GM12878 (cell line): ENCODE data around the gene SLC44A4. TPM values are rescaled to one million over a fixed set of nuclear protein-coding genes. Genes with fewer than 3 reads are reported as not detected.

Source experiments
- ATAC-seq: fragments of 200-7000 bp; cut with Tn5 transposase; 3 replicates; pipeline ENCODE4 v1.9.1; 2020; ENCODE audit warnings: mild to moderate bottlenecking, moderate library complexity
- BruUV-seq: library from RNA; stranded (reverse); fragments of 400-500 nt; replicated peaks from 2 replicates; lab custom pipeline; 2021; lab: Mats Ljungman, UMichigan
- CTCF ChIA-PET: fragments of 300-600 bp; sonication (Branson Sonifier 250); formaldehyde crosslinking; extraction: SDS; loops from one replicate; lab custom pipeline; 2021; ENCODE audit warnings: inconsistent platforms; lab: Yijun Ruan, JAX
- POLR2A ChIA-PET: fragments of 350-600 bp; formaldehyde crosslinking; extraction: SDS; loops from one replicate; lab custom pipeline; 2021; ENCODE audit warnings: inconsistent platforms; lab: Charles Lee
- RAD21 ChIA-PET: fragments of 300-600 bp; sonication (Branson Sonifier 250); formaldehyde crosslinking; loops from one replicate; lab custom pipeline; 2023; ENCODE audit warnings: antibody characterized with exemption; ENCODE audit not compliant: unreplicated experiment; lab: Charles Lee
- SMC1A ChIA-PET: fragments of 300-600 bp; sonication (Branson Sonifier 250); formaldehyde crosslinking; loops from one replicate; lab custom pipeline; 2023; ENCODE audit not compliant: unreplicated experiment, uncharacterized antibody; lab: Charles Lee
- DNase-seq: peaks from one replicate; pipeline ENCODE4 v3.0.0-alpha.2; 2011; ENCODE audit warnings: low read depth, low spot score
- FAIRE-seq: peaks from 3 replicates; lab custom pipeline; 2011; peaks lifted over from hg19 to GRCh38; lab: Jason Lieb, UNC
- H2AFZ ChIP-seq: 2 replicates; pipeline ENCODE4 v1.6.0; 2011; ENCODE audit warnings: low read depth, low read length, control low read depth; ENCODE audit not compliant: control insufficient read depth
- H3K27ac ChIP-seq: 2 replicates; pipeline ENCODE4 v1.5.1; 2011; ENCODE audit warnings: control low read depth; ENCODE audit not compliant: control insufficient read depth, insufficient read depth
- H3K27me3 ChIP-seq, 2 experiments: replicated peaks in 1 of 2; 2 replicates each; pipeline versions ENCODE4 v1.6.0 to v1.6.1; 2011; ENCODE audit warnings: low read length in 1 of 2; ENCODE audit not compliant: control insufficient read depth in 2 of 2, insufficient read depth in 2 of 2
- H3K36me3 ChIP-seq, 2 experiments: 2 replicates each; pipeline ENCODE4 v1.5.1; 2011; ENCODE audit warnings: low read length in 1 of 2; ENCODE audit not compliant: control insufficient read depth in 2 of 2, insufficient read depth in 2 of 2
- H3K4me1 ChIP-seq: 2 replicates; pipeline ENCODE4 v1.6.1; 2011; ENCODE audit warnings: mild to moderate bottlenecking, low read length, moderate library complexity, mixed read lengths; ENCODE audit not compliant: control insufficient read depth, insufficient read depth
- H3K4me2 ChIP-seq: 2 replicates; pipeline ENCODE4 v1.6.0; 2011; ENCODE audit warnings: control low read depth; ENCODE audit not compliant: control insufficient read depth, insufficient read depth
- H3K4me3 ChIP-seq: fragments of 200-600 bp; sonication (generic); 2 replicates; pipeline ENCODE4 v1.5.1; 2016
- H3K79me2 ChIP-seq: 2 replicates; pipeline ENCODE4 v1.6.0; 2011; ENCODE audit warnings: low read length; ENCODE audit not compliant: control insufficient read depth, insufficient read depth
- H3K9ac ChIP-seq: 2 replicates; pipeline ENCODE4 v1.8.0; 2011; ENCODE audit warnings: low read length, control low read depth, mixed read lengths; ENCODE audit not compliant: control insufficient read depth, insufficient read depth
- H3K9me3 ChIP-seq: replicated peaks from 3 replicates; pipeline ENCODE4 v1.5.1; 2011; ENCODE audit warnings: mild to moderate bottlenecking, low read length; ENCODE audit not compliant: control insufficient read depth, insufficient read depth
- H4K20me1 ChIP-seq: 2 replicates; pipeline ENCODE4 v1.6.0; 2011; ENCODE audit not compliant: control insufficient read depth, insufficient read depth
- BCL11A ChIP-seq: IDR thresholded peaks from 2 replicates; pipeline ENCODE4 v1.6.1; 2011; ENCODE audit warnings: low read depth, low read length
- CHD1 ChIP-seq: IDR thresholded peaks from 2 replicates; pipeline ENCODE4 v1.6.1; 2012; ENCODE audit warnings: low read depth, low read length, improper control_type of control experiment
- HDGF ChIP-seq: fragments of 450-650 bp; IDR thresholded peaks from 2 replicates; pipeline ENCODE4 v1.6.1; 2016; ENCODE audit warnings: antibody characterized with exemption
- KDM1A ChIP-seq: fragments of 200-600 bp; sonication (generic); IDR thresholded peaks from 2 replicates; pipeline ENCODE4 v1.6.1; 2016; ENCODE audit warnings: borderline replicate concordance
- PML ChIP-seq: IDR thresholded peaks from 2 replicates; pipeline ENCODE4 v1.6.1; 2012; ENCODE audit warnings: low read length, inconsistent platforms
- RB1 ChIP-seq: fragments of 450-650 bp; formaldehyde crosslinking; IDR thresholded peaks from 2 replicates; pipeline ENCODE4 v1.6.1; 2017; ENCODE audit warnings: mild to moderate bottlenecking, borderline replicate concordance
- RELB ChIP-seq: fragments of 450-650 bp; IDR thresholded peaks from 2 replicates; pipeline ENCODE4 v1.6.1; 2017; ENCODE audit warnings: low read depth, mild to moderate bottlenecking, moderate library complexity
- SP1 ChIP-seq: IDR thresholded peaks from one replicate; pipeline ENCODE4 v1.6.1; 2011; ENCODE audit warnings: low read depth, low read length
- TCF3 ChIP-seq: IDR thresholded peaks from 2 replicates; pipeline ENCODE4 v1.6.1; 2012; ENCODE audit warnings: low read depth, mild to moderate bottlenecking, low read length, borderline replicate concordance; ENCODE audit not compliant: insufficient read depth
- ZBTB33 ChIP-seq: fragments of 450-650 bp; IDR thresholded peaks from 2 replicates; pipeline ENCODE4 v1.6.1; 2017; ENCODE audit warnings: mild to moderate bottlenecking
- WGBS: methylation state at CpG from one replicate; pipeline ENCODE4 v1.1.6; 2016; ENCODE audit warnings: low lambda C conversion rate; ENCODE audit not compliant: insufficient replicate concordance, insufficient coverage; ENCODE audit errors: missing lambda C conversion rate; 5-methylcytosine and 5-hydroxymethylcytosine counted together
- in situ Hi-C: fragments of 300-500 bp; cut with MboI; formaldehyde crosslinking; loops from 9 replicates; pipeline ENCODE4 v1.14.3; 2018; ENCODE audit warnings: mixed read lengths
- intact Hi-C: fragments of 100-400 bp; cut with micrococcal nuclease; formaldehyde crosslinking; loops from one replicate; pipeline ENCODE4 v1.14.2; 2022; ENCODE audit not compliant: unreplicated experiment
- polyA plus RNA-seq, 11 experiments: library from polyadenylated mRNA; depleted of rRNA in 4 of 11; unstranded in 6 of 11; stranded (reverse) in 5 of 11; fragments of >200 nt; fragmentation: Nextera tagmentation in 4 of 11; fragmentation: Illumina TruSeq in 1 of 11; extraction: Ambion mirVana in 4 of 11; extraction: Trizol in 1 of 11; gene quantifications; 1 replicate in 1 of 11; 2 replicates in 10 of 11; pipeline versions ENCODE4 v1.2.1 to v1.2.3, GENCODE V29; 2011 to 2016; ENCODE audit warnings: inconsistent platforms in 2 of 11, missing spikeins in 2 of 11, low read depth in 1 of 11
- total RNA-seq, 4 experiments: library from RNA; depleted of rRNA in 3 of 4; stranded (reverse); fragments of >200 nt in 3 of 4; fragmentation: Illumina TruSeq in 1 of 4; extraction: Trizol in 1 of 4; gene quantifications; 2 replicates each; pipeline versions ENCODE4 v1.2.1 to v1.2.3, GENCODE V29; 2013 to 2021
- TF ChIP-seq, protein P1 (sequence below): IDR thresholded peaks from 2 replicates; pipeline ENCODE4 v1.6.1; 2012; ENCODE audit warnings: mild to moderate bottlenecking, low read depth, low read length
- TF ChIP-seq, protein P2 (sequence below): fragments of 150-350 bp; IDR thresholded peaks from 2 replicates; pipeline ENCODE4 v1.6.1; 2016; ENCODE audit warnings: low read depth, low read length

SLC44A4 gene
- total and polyA plus RNA-seq, 10 of the 15 experiments (the other 5 are each of a cell fraction or from before 2014, with no cell fraction given) = 0.04 to 0.24 (median 0.15) TPM; not detected in 3

GRCh38 chr6:31877651-31878161, 1.1 kb downstream of the SLC44A4 start (continued):
- TF ChIP-seq, protein P1, sequence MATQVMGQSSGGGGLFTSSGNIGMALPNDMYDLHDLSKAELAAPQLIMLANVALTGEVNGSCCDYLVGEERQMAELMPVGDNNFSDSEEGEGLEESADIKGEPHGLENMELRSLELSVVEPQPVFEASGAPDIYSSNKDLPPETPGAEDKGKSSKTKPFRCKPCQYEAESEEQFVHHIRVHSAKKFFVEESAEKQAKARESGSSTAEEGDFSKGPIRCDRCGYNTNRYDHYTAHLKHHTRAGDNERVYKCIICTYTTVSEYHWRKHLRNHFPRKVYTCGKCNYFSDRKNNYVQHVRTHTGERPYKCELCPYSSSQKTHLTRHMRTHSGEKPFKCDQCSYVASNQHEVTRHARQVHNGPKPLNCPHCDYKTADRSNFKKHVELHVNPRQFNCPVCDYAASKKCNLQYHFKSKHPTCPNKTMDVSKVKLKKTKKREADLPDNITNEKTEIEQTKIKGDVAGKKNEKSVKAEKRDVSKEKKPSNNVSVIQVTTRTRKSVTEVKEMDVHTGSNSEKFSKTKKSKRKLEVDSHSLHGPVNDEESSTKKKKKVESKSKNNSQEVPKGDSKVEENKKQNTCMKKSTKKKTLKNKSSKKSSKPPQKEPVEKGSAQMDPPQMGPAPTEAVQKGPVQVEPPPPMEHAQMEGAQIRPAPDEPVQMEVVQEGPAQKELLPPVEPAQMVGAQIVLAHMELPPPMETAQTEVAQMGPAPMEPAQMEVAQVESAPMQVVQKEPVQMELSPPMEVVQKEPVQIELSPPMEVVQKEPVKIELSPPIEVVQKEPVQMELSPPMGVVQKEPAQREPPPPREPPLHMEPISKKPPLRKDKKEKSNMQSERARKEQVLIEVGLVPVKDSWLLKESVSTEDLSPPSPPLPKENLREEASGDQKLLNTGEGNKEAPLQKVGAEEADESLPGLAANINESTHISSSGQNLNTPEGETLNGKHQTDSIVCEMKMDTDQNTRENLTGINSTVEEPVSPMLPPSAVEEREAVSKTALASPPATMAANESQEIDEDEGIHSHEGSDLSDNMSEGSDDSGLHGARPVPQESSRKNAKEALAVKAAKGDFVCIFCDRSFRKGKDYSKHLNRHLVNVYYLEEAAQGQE = no peak
- no peak for TF ChIP-seq KDM1A
- no peak for TF ChIP-seq RELB
- no peak for TF ChIP-seq RB1

- H3K4me3 ChIP-seq = no peak overlapping the region
- ChIA-PET SMC1A (no interaction called here), POLR2A (no interaction called here), RAD21 (no interaction called here), CTCF (interaction anchor here (1.5 kb wide), 1 partner anchor 10 kb away, joined by 6 read pairs; no protein-coding TSS in a partner anchor)
- peaks cover 0 to 6% of the 10 kb centered on the region in 2 experiments; a peak in 3 of 4 replicates for H3K36me3 ChIP-seq
- no peaks in the 10 kb centered on the region for H3K27me3 ChIP-seq
- H4K20me1 ChIP-seq = no peaks in the 10 kb centered on the region
- in situ Hi-C loops = no loop called here
- H3K9ac ChIP-seq = no peak overlapping the region
- DNase-seq = no peak
- H3K4me1 ChIP-seq = no peaks in the 10 kb centered on the region
- H2AFZ ChIP-seq = no peak overlapping the region
- H3K27ac ChIP-seq = no peak overlapping the region
- no peak overlapping the region for H3K4me2 ChIP-seq
- no peaks in the 10 kb centered on the region for H3K9me3 ChIP-seq
- H3K79me2 ChIP-seq = no peaks in the 10 kb centered on the region
- WGBS = 65% methylated on average over 3 of the region's 3 CpGs
- BruUV-seq = no TSS peak
- no peak for ATAC-seq
- no peak for FAIRE-seq
- intact Hi-C loops = no loop called here
- TF ChIP-seq BCL11A (no peak), HDGF (no peak), TCF3 (no peak), ZBTB33 (no peak), SP1 (no peak), CHD1 (no peak), PML (no peak)
- TF ChIP-seq, protein P2, sequence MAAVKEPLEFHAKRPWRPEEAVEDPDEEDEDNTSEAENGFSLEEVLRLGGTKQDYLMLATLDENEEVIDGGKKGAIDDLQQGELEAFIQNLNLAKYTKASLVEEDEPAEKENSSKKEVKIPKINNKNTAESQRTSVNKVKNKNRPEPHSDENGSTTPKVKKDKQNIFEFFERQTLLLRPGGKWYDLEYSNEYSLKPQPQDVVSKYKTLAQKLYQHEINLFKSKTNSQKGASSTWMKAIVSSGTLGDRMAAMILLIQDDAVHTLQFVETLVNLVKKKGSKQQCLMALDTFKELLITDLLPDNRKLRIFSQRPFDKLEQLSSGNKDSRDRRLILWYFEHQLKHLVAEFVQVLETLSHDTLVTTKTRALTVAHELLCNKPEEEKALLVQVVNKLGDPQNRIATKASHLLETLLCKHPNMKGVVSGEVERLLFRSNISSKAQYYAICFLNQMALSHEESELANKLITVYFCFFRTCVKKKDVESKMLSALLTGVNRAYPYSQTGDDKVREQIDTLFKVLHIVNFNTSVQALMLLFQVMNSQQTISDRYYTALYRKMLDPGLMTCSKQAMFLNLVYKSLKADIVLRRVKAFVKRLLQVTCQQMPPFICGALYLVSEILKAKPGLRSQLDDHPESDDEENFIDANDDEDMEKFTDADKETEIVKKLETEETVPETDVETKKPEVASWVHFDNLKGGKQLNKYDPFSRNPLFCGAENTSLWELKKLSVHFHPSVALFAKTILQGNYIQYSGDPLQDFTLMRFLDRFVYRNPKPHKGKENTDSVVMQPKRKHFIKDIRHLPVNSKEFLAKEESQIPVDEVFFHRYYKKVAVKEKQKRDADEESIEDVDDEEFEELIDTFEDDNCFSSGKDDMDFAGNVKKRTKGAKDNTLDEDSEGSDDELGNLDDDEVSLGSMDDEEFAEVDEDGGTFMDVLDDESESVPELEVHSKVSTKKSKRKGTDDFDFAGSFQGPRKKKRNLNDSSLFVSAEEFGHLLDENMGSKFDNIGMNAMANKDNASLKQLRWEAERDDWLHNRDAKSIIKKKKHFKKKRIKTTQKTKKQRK = no peak
These were observed 1.6 kb downstream of the SLC44A4 start for GRCh38 chr6:31877125-31877650.
